K562 (cell line): Measurements from ENCODE around the gene DZIP3. TPM values are rescaled to one million over a fixed set of nuclear protein-coding genes. Genes with fewer than 3 reads are reported as not detected.
A peak's percentile ranks its signal among the peaks of the same experiment; 100 is the strongest.

Experiments used
- ATAC-seq: fragments of 200-7000 bp; cut with Tn5 transposase; 3 replicates; pipeline ENCODE4 v1.9.1; 2020; ENCODE audit warnings: moderate library complexity
- BruUV-seq: library from RNA; stranded (reverse); fragments of 400-500 nt; replicated peaks from 2 replicates; lab custom pipeline; 2021; lab: Mats Ljungman, UMichigan
- CTCF ChIA-PET: fragments of 300-600 bp; formaldehyde crosslinking; extraction: SDS; loops from one replicate; lab custom pipeline; 2021; ENCODE audit warnings: low intra/inter-chr PET ratio; lab: Yijun Ruan, JAX
- POLR2A ChIA-PET: fragments of 300-600, 350-650 bp; sonication (Branson Sonifier 250); formaldehyde crosslinking; extraction: SDS; loops from one replicate; lab custom pipeline; 2021; ENCODE audit warnings: antibody characterized with exemption, inconsistent platforms; lab: Yijun Ruan, JAX
- DNase-seq, 4 experiments: peaks; one replicate each; pipeline versions ENCODE4 v3.0.0 to v3.0.0-alpha.2; 2011 to 2018; ENCODE audit warnings: low spot score in 3 of 4, mixed read lengths in 3 of 4; ENCODE audit errors: extremely low read depth in 1 of 4
- FAIRE-seq: peaks from 2 replicates; lab custom pipeline; 2011; peaks lifted over from hg19 to GRCh38; lab: Jason Lieb, UNC
- H2AFZ ChIP-seq: 2 replicates; pipeline ENCODE4 v1.6.0; 2011; ENCODE audit warnings: low read depth, low read length, control low read depth, inconsistent platforms
- H3K27ac ChIP-seq: fragments of 200-600 bp; 3 replicates; pipeline ENCODE4 v1.8.0; 2011; ENCODE audit warnings: low read depth, mild to moderate bottlenecking, control low read depth, inconsistent platforms, low read length, moderate library complexity, mixed read lengths; ENCODE audit errors: extremely low read depth
- H3K27me3 ChIP-seq, 2 experiments: fragments of 300-600 bp in 1 of 2; 2 replicates in 1 of 2; 3 replicates in 1 of 2; pipeline versions ENCODE4 v1.6.0 to v1.8.0; 2011; ENCODE audit warnings: inconsistent platforms in 2 of 2, low read length in 2 of 2, mild to moderate bottlenecking in 1 of 2, mixed read lengths in 1 of 2, moderate library complexity in 1 of 2; ENCODE audit not compliant: control insufficient read depth in 2 of 2, insufficient read depth in 2 of 2
- H3K36me3 ChIP-seq: fragments of 300-600 bp; 3 replicates; pipeline ENCODE4 v1.8.0; 2011; ENCODE audit warnings: mild to moderate bottlenecking, low read length, inconsistent platforms; ENCODE audit not compliant: control insufficient read depth, insufficient read depth
- H3K4me1 ChIP-seq, 2 experiments: fragments of 200-600 bp in 1 of 2; replicated peaks in 1 of 2; 2 replicates in 1 of 2; 3 replicates in 1 of 2; pipeline versions ENCODE4 v1.5.1 to v1.8.0; 2011; ENCODE audit warnings: inconsistent platforms in 2 of 2, low read length in 2 of 2, mild to moderate bottlenecking in 1 of 2, mixed read lengths in 1 of 2, moderate library complexity in 1 of 2; ENCODE audit not compliant: control insufficient read depth in 2 of 2, insufficient read depth in 2 of 2
- H3K4me2 ChIP-seq: 2 replicates; pipeline ENCODE4 v1.6.1; 2011; ENCODE audit warnings: low read length, control low read depth, inconsistent platforms, mixed read lengths; ENCODE audit not compliant: insufficient read depth
- H3K4me3 ChIP-seq: fragments of 200-600 bp; sonication (generic), shearing (Covaris generic); 2 replicates; pipeline ENCODE4 v1.5.1; 2016; ENCODE audit warnings: control low read depth, inconsistent platforms
- H3K79me2 ChIP-seq: fragments of 200-600 bp; 3 replicates; pipeline ENCODE4 v1.8.0; 2011; ENCODE audit warnings: low read length, inconsistent platforms; ENCODE audit not compliant: control insufficient read depth, insufficient read depth
- H3K9ac ChIP-seq, 2 experiments: 2 replicates each; pipeline versions ENCODE4 v1.6.0 to v1.6.1; 2011; ENCODE audit warnings: low read depth in 2 of 2, low read length in 2 of 2, control low read depth in 1 of 2, inconsistent platforms in 1 of 2, mild to moderate bottlenecking in 1 of 2, mixed read lengths in 1 of 2; ENCODE audit not compliant: insufficient read depth in 1 of 2
- H3K9me1 ChIP-seq: one replicate; pipeline ENCODE4 v1.6.0; 2011; ENCODE audit warnings: inconsistent platforms, mild to moderate bottlenecking, low read length, moderate library complexity; ENCODE audit not compliant: control insufficient read depth, insufficient read depth
- H3K9me3 ChIP-seq: replicated peaks from 2 replicates; pipeline ENCODE4 v1.5.1; 2011; ENCODE audit warnings: low read depth, low read length, inconsistent platforms; ENCODE audit not compliant: control insufficient read depth, insufficient read depth
- H4K20me1 ChIP-seq: replicated peaks from 2 replicates; pipeline ENCODE4 v1.6.1; 2011; ENCODE audit warnings: low read length, inconsistent platforms, mixed read lengths; ENCODE audit not compliant: control insufficient read depth, insufficient read depth
- ARID1B ChIP-seq: fragments of 450-650 bp; IDR thresholded peaks from 2 replicates; pipeline ENCODE4 v1.6.1; 2016; ENCODE audit warnings: antibody characterized with exemption, mild to moderate bottlenecking, inconsistent platforms
- CBFA2T2 ChIP-seq: fragments of 450-650 bp; conservative IDR thresholded peaks from 2 replicates; pipeline ENCODE4 v1.6.1; 2017; ENCODE audit warnings: mild to moderate bottlenecking
- DPF2 ChIP-seq: fragments of 450-650 bp; IDR thresholded peaks from 2 replicates; pipeline ENCODE4 v1.6.1; 2016
- NCOR1 ChIP-seq: fragments of 450-650 bp; IDR thresholded peaks from 2 replicates; pipeline ENCODE4 v1.6.1; 2016; ENCODE audit warnings: mild to moderate bottlenecking, moderate library complexity
- POLR2AphosphoS5 ChIP-seq: IDR thresholded peaks from 2 replicates; pipeline ENCODE4 v1.6.1; 2011; ENCODE audit warnings: mild to moderate bottlenecking, low read depth, low read length, moderate library complexity; ENCODE audit not compliant: control insufficient read depth, insufficient read depth
- SMARCA5 ChIP-seq: fragments of 450-650 bp; IDR thresholded peaks from 2 replicates; pipeline ENCODE4 v1.6.1; 2016
- TAL1 ChIP-seq: fragments of 450-650 bp; IDR thresholded peaks from 2 replicates; pipeline ENCODE4 v1.6.1; 2016; ENCODE audit warnings: mild to moderate bottlenecking
- TCF3 ChIP-seq: sonication (generic); formaldehyde crosslinking; IDR thresholded peaks from 2 replicates; pipeline ENCODE4 v1.4.0; 2020; ENCODE audit warnings: mild to moderate bottlenecking, missing genetic modification reagents
- WGBS: fragments of 100-300 bp; shearing (Covaris generic); methylation state at CpG from one replicate; pipeline ENCODE4 v1.1.6; 2016; ENCODE audit warnings: low coverage, mixed read lengths; ENCODE audit not compliant: insufficient coverage; ENCODE audit errors: missing lambda C conversion rate; 5-methylcytosine and 5-hydroxymethylcytosine counted together
- in situ Hi-C: fragments of 300-500 bp; cut with MboI; formaldehyde crosslinking; loops from 4 replicates; pipeline ENCODE4 v1.15.0; 2018; ENCODE audit warnings: inconsistent platforms, mixed read lengths
- intact Hi-C: fragments of 100-400 bp; cut with micrococcal nuclease; formaldehyde crosslinking; loops from 2 replicates; pipeline ENCODE4 v1.14.2; 2022
- polyA plus RNA-seq, 8 experiments: library from polyadenylated mRNA; depleted of rRNA in 4 of 8; stranded (reverse) in 5 of 8; unstranded in 3 of 8; fragments of >200 nt; fragmentation: Nextera tagmentation in 2 of 8; fragmentation: Illumina TruSeq in 1 of 8; extraction: Ambion mirVana in 2 of 8; extraction: Trizol in 1 of 8; gene quantifications; 2 replicates each; pipeline versions ENCODE4 v1.2.1 to v1.2.3, GENCODE V29; 2011 to 2014; ENCODE audit warnings: inconsistent platforms in 1 of 8, missing spikeins in 1 of 8
- total RNA-seq, 7 experiments: library from RNA; depleted of rRNA in 6 of 7; stranded (reverse); fragments of >200 nt in 6 of 7; fragmentation: Illumina TruSeq in 2 of 7; extraction: Trizol in 2 of 7; gene quantifications; 2 replicates each; pipeline versions ENCODE4 v1.2.1 to v1.2.3, GENCODE V29; 2011 to 2021; ENCODE audit warnings: low replicate concordance in 1 of 7
- TF ChIP-seq, protein P1 (sequence below), 2 experiments: fragments of 450-650 bp in 1 of 2; sonication (generic) in 1 of 2; formaldehyde crosslinking in 1 of 2; IDR thresholded peaks; 2 replicates each; pipeline versions ENCODE4 v1.7.1 to v1.9.0; 2016 to 2022; ENCODE audit warnings: inconsistent platforms in 1 of 2, mild to moderate bottlenecking in 1 of 2, missing genetic modification reagents in 1 of 2
- TF ChIP-seq, protein P2 (sequence below): sonication (generic); formaldehyde crosslinking; IDR thresholded peaks from 2 replicates; pipeline ENCODE4 v1.8.0; 2022; ENCODE audit warnings: mild to moderate bottlenecking, missing genetic modification reagents

The DZIP3 gene
- total and polyA plus RNA-seq, 9 of the 15 experiments (the other 6 are each of a cell fraction or from before 2014, with no cell fraction given) = 3.5 to 9.7 (median 5.7) TPM

DNA sequence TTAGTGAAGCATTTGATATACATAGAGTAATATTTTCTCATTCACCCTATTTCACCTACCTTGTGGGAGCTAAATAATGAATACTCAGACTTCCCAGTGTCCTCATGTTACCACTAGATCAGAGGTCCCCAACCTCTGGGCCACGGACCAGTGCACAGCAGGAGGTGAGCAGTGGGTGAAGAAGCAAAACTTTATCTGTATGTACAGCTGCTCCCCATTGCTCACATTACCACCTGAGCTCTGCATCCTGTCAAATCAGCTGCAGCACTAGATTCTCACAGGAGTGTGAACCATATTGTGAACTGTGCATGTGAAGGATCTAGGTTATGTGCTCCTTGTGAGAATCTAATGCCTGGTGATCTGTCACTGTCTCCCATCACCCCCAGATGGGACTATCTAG, 88.3 kb downstream of the DZIP3 start:
- H3K4me2 ChIP-seq = no peak overlapping the region
- no peaks in the 10 kb centered on the region for H3K9me1 ChIP-seq
- H4K20me1 ChIP-seq = no peaks in the 10 kb centered on the region
- no peak overlapping the region for H3K27ac ChIP-seq
- H3K4me1 ChIP-seq = peaks cover 0 to 2% of the 10 kb centered on the region in 2 experiments; a peak in 1 of 5 replicates
- no peaks in the 10 kb centered on the region for H3K27me3 ChIP-seq
- peak; percentile 85 for ATAC-seq
- H3K9me3 ChIP-seq = no peaks in the 10 kb centered on the region
- no peak overlapping the region for H3K4me3 ChIP-seq
- no peaks in the 10 kb centered on the region for H3K79me2 ChIP-seq
- BruUV-seq = no TSS peak
- ChIA-PET POLR2A (no interaction called here), CTCF (no interaction called here)
- no peaks in the 10 kb centered on the region for H3K36me3 ChIP-seq
- 8% methylated on average over 1 of the region's 1 CpG for WGBS
- intact Hi-C loops (no loop called here), in situ Hi-C loops (no loop called here)
- H3K9ac ChIP-seq = no peak overlapping the region
- peak in 2 of 4 experiments; percentile 24 to 58 for DNase-seq
- H2AFZ ChIP-seq = no peak overlapping the region
- FAIRE-seq = peak; percentile 48
- TF ChIP-seq ARID1B (peak; percentile 65), POLR2AphosphoS5 (0 out of 2 replicates have a peak, but pooled peaks have one; percentile 35), TCF3 (CRISPR knock-in tag) (peak; percentile 46), CBFA2T2 (peak; percentile 67), DPF2 (peak; percentile 36; the same call in 1 of the 2 replicates), SMARCA5 (no peak), TAL1 (peak; percentile 37; the same call in 1 of the 2 replicates), NCOR1 (peak; percentile 55; the same call in 1 of the 2 replicates)
- TF ChIP-seq, protein P1, sequence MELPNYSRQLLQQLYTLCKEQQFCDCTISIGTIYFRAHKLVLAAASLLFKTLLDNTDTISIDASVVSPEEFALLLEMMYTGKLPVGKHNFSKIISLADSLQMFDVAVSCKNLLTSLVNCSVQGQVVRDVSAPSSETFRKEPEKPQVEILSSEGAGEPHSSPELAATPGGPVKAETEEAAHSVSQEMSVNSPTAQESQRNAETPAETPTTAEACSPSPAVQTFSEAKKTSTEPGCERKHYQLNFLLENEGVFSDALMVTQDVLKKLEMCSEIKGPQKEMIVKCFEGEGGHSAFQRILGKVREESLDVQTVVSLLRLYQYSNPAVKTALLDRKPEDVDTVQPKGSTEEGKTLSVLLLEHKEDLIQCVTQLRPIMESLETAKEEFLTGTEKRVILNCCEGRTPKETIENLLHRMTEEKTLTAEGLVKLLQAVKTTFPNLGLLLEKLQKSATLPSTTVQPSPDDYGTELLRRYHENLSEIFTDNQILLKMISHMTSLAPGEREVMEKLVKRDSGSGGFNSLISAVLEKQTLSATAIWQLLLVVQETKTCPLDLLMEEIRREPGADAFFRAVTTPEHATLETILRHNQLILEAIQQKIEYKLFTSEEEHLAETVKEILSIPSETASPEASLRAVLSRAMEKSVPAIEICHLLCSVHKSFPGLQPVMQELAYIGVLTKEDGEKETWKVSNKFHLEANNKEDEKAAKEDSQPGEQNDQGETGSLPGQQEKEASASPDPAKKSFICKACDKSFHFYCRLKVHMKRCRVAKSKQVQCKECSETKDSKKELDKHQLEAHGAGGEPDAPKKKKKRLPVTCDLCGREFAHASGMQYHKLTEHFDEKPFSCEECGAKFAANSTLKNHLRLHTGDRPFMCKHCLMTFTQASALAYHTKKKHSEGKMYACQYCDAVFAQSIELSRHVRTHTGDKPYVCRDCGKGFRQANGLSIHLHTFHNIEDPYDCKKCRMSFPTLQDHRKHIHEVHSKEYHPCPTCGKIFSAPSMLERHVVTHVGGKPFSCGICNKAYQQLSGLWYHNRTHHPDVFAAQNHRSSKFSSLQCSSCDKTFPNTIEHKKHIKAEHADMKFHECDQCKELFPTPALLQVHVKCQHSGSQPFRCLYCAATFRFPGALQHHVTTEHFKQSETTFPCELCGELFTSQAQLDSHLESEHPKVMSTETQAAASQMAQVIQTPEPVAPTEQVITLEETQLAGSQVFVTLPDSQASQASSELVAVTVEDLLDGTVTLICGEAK (IDR thresholded peaks at IDR 0.05) = peak; percentile 79
- TF ChIP-seq, protein P1 (CRISPR knock-in tag; IDR thresholded peaks at IDR 0.05) = no peak
- TF ChIP-seq, protein P2, sequence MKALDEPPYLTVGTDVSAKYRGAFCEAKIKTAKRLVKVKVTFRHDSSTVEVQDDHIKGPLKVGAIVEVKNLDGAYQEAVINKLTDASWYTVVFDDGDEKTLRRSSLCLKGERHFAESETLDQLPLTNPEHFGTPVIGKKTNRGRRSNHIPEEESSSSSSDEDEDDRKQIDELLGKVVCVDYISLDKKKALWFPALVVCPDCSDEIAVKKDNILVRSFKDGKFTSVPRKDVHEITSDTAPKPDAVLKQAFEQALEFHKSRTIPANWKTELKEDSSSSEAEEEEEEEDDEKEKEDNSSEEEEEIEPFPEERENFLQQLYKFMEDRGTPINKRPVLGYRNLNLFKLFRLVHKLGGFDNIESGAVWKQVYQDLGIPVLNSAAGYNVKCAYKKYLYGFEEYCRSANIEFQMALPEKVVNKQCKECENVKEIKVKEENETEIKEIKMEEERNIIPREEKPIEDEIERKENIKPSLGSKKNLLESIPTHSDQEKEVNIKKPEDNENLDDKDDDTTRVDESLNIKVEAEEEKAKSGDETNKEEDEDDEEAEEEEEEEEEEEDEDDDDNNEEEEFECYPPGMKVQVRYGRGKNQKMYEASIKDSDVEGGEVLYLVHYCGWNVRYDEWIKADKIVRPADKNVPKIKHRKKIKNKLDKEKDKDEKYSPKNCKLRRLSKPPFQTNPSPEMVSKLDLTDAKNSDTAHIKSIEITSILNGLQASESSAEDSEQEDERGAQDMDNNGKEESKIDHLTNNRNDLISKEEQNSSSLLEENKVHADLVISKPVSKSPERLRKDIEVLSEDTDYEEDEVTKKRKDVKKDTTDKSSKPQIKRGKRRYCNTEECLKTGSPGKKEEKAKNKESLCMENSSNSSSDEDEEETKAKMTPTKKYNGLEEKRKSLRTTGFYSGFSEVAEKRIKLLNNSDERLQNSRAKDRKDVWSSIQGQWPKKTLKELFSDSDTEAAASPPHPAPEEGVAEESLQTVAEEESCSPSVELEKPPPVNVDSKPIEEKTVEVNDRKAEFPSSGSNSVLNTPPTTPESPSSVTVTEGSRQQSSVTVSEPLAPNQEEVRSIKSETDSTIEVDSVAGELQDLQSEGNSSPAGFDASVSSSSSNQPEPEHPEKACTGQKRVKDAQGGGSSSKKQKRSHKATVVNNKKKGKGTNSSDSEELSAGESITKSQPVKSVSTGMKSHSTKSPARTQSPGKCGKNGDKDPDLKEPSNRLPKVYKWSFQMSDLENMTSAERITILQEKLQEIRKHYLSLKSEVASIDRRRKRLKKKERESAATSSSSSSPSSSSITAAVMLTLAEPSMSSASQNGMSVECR = no peak
